A549 (cell line): ENCODE results near the gene EBF4. TPM values are rescaled to one million over a fixed set of nuclear protein-coding genes. Genes with fewer than 3 reads are reported as not detected.
A peak's percentile ranks its signal among the peaks of the same experiment; 100 is the strongest.

Source experiments
- ATAC-seq, 2 experiments: fragments of 200-7000 bp in 1 of 2; fragments of >200 bp in 1 of 2; cut with Nextera tagmentation in 1 of 2; cut with Tn5 transposase in 1 of 2; 3 replicates each; pipeline versions ENCODE4 v1.8.0 to v1.9.1; 2018 to 2020; ENCODE audit warnings: mild to moderate bottlenecking in 1 of 2, moderate library complexity in 1 of 2
- CTCF ChIA-PET: fragments of 300-600 bp; sonication (Branson Sonifier 250); formaldehyde crosslinking; extraction: SDS; loops from one replicate; lab custom pipeline; 2021; ENCODE audit warnings: antibody characterized with exemption, inconsistent platforms; lab: Yijun Ruan, JAX
- POLR2A ChIA-PET: fragments of 350-600 bp; formaldehyde crosslinking; extraction: SDS; loops from one replicate; lab custom pipeline; 2021; ENCODE audit warnings: antibody characterized with exemption, inconsistent platforms; lab: Yijun Ruan, JAX
- DNase-seq, 2 experiments: peaks; one replicate each; pipeline versions ENCODE4 v3.0.0 to v3.0.0-alpha.2; 2011 to 2016; ENCODE audit warnings: low read depth in 1 of 2, low spot score in 1 of 2
- FAIRE-seq: peaks from 2 replicates; lab custom pipeline; 2011; peaks lifted over from hg19 to GRCh38; lab: Jason Lieb, UNC
- H3K27ac ChIP-seq, 2 experiments: fragments of >200 bp; sonication (Bioruptor Twin); formaldehyde crosslinking; 3 replicates each; pipeline ENCODE4 v1.5.1; 2016 to 2017
- H3K4me1 ChIP-seq: fragments of >200 bp; sonication (Bioruptor Twin); formaldehyde crosslinking; 3 replicates; pipeline ENCODE4 v1.6.1; 2016
- H3K4me2 ChIP-seq: fragments of >200 bp; sonication (Bioruptor Twin); formaldehyde crosslinking; 3 replicates; pipeline ENCODE4 v1.6.1; 2016
- H3K4me3 ChIP-seq: fragments of >200 bp; sonication (Bioruptor Twin); formaldehyde crosslinking; 3 replicates; pipeline ENCODE4 v1.5.1; 2016
- H3K9me3 ChIP-seq: fragments of >200 bp; sonication (Bioruptor Twin); formaldehyde crosslinking; 3 replicates; pipeline ENCODE4 v1.6.1; 2016
- CBX2 ChIP-seq: fragments of 200-600 bp; sonication (generic); IDR thresholded peaks from 2 replicates; pipeline ENCODE4 v1.6.1; 2016; ENCODE audit warnings: low read depth, mild to moderate bottlenecking, borderline replicate concordance
- CHD2 ChIP-seq: fragments of 150-350 bp; IDR thresholded peaks from 2 replicates; pipeline ENCODE4 v1.6.1; 2014; ENCODE audit warnings: low read length; ENCODE audit not compliant: partially characterized antibody
- EHMT2 ChIP-seq: fragments of 200-600 bp; sonication (generic); IDR thresholded peaks from 2 replicates; pipeline ENCODE4 v1.6.1; 2016; ENCODE audit warnings: antibody characterized with exemption, low read depth, mild to moderate bottlenecking, moderate library complexity
- ELK1 ChIP-seq: fragments of 150-350 bp; IDR thresholded peaks from 2 replicates; pipeline ENCODE4 v1.6.1; 2014; ENCODE audit warnings: low read depth, mild to moderate bottlenecking, low read length
- GATA3 ChIP-seq: IDR thresholded peaks from 2 replicates; pipeline ENCODE4 v1.6.1; 2012; ENCODE audit warnings: borderline replicate concordance
- MAFK ChIP-seq: fragments of 450-650 bp; IDR thresholded peaks from 2 replicates; pipeline ENCODE4 v1.6.1; 2014; ENCODE audit not compliant: partially characterized antibody
- MAX ChIP-seq: IDR thresholded peaks from 2 replicates; pipeline ENCODE4 v1.6.1; 2012
- NPAS2 ChIP-seq: fragments of 250-450 bp; sonication (Bioruptor Pico); IDR thresholded peaks from 2 replicates; pipeline ENCODE4 v1.8.0; 2022; ENCODE audit warnings: mild to moderate bottlenecking, moderate library complexity, borderline replicate concordance
- NR3C1 ChIP-seq: fragments of >200 bp; sonication (Bioruptor Twin); formaldehyde crosslinking; IDR thresholded peaks from 3 replicates; pipeline ENCODE4 v1.6.1; 2017
- POLR2A ChIP-seq: IDR thresholded peaks from 2 replicates; pipeline ENCODE4 v1.6.1; 2012; ENCODE audit warnings: mild to moderate bottlenecking, low read length
- RAD21 ChIP-seq, 2 experiments: fragments of >200 bp in 1 of 2; sonication (Bioruptor Twin) in 1 of 2; formaldehyde crosslinking in 1 of 2; IDR thresholded peaks in 1 of 2; conservative IDR thresholded peaks in 1 of 2; 2 replicates in 1 of 2; 3 replicates in 1 of 2; pipeline ENCODE4 v1.6.1; 2012 to 2018; ENCODE audit warnings: inconsistent platforms in 1 of 2
- RNF2 ChIP-seq: fragments of 200-600 bp; sonication (generic); IDR thresholded peaks from 2 replicates; pipeline ENCODE4 v1.6.1; 2016; ENCODE audit warnings: low read depth, mild to moderate bottlenecking, antibody characterized with exemption, moderate library complexity, borderline replicate concordance
- SMC3 ChIP-seq: fragments of >200 bp; sonication (Bioruptor Twin); formaldehyde crosslinking; IDR thresholded peaks from 3 replicates; pipeline ENCODE4 v1.6.1; 2018; ENCODE audit warnings: inconsistent platforms
- SREBF2 ChIP-seq: fragments of 450-650 bp; IDR thresholded peaks from 2 replicates; pipeline ENCODE4 v1.6.1; 2014; ENCODE audit warnings: mild to moderate bottlenecking, moderate library complexity
- TP53 ChIP-seq: fragments of 250-450 bp; sonication (Bioruptor Pico); IDR thresholded peaks from 2 replicates; pipeline ENCODE4 v1.5.0; 2021; ENCODE audit warnings: mild to moderate bottlenecking, moderate library complexity
- USF2 ChIP-seq: fragments of 450-650 bp; IDR thresholded peaks from 2 replicates; pipeline ENCODE4 v1.6.1; 2014; ENCODE audit warnings: antibody characterized with exemption
- ZC3H11A ChIP-seq: fragments of 450-650 bp; IDR thresholded peaks from 2 replicates; pipeline ENCODE4 v1.6.1; 2014; ENCODE audit warnings: antibody characterized with exemption, mild to moderate bottlenecking
- WGBS: methylation state at CpG from one replicate; pipeline ENCODE4 v1.1.6; 2017; ENCODE audit errors: missing lambda C conversion rate; 5-methylcytosine and 5-hydroxymethylcytosine counted together
- polyA plus RNA-seq, 4 experiments: library from polyadenylated mRNA; depleted of rRNA in 3 of 4; stranded (reverse); fragments of >200 nt; fragmentation: RNase III in 1 of 4; extraction: RNeasy Plus Mini Kit Qiagen cat#74134 plus additional on column Dnase treatment in 1 of 4; gene quantifications; 2 replicates in 3 of 4; 3 replicates in 1 of 4; pipeline ENCODE4 v1.2.3, GENCODE V29; 2011 to 2017
- TF ChIP-seq, protein P1 (sequence below): fragments of >200 bp; sonication (Bioruptor Twin); formaldehyde crosslinking; IDR thresholded peaks from 3 replicates; pipeline ENCODE4 v1.5.1; 2016
- TF ChIP-seq, protein P2 (sequence below): fragments of 250-450 bp; sonication (Bioruptor Pico); IDR thresholded peaks from 2 replicates; pipeline ENCODE4 v1.5.0; 2021; ENCODE audit warnings: mild to moderate bottlenecking, moderate library complexity, borderline replicate concordance

The EBF4 gene
- polyA plus RNA-seq, 2 of the 4 experiments (the other 2 are of a cell fraction) = 2.2 to 3.2 TPM

DNA sequence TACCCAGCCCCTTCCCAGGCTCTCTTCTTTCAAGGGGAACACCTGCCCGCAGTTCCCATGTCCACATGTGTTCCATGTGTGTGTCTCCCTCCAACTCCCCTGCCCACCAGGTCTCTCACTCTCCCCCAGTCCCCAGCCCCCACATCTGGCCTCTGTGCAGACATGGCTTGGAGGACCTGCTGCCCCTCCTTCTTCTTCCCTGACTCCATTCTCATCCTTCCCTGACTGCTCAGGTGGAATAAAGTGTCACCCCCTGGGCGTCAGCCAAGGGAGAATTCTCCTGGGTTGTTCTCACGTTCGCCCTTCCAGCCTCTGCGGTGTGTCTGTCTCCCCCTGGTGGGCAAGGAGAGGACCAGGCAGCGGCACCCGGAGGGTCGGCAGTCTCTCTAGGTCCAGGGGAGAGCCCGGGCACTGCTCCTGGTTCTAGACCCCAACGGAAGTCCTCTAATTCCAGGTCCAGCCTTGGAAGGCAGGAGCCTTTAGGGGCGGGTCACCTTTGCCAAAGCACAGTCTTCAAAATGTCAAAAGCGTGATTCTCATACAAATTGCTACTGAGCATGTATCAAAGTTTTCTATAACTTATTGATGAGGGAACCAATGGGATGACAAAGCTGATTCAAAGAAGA, 50.5 kb downstream of the EBF4 start:
- TF ChIP-seq MAX (0 out of 2 replicates have a peak, but pooled peaks have one; percentile 20), SMC3 (peak; percentile 74), NPAS2 (no peak), RAD21 (conservative IDR thresholded peaks at IDR 0.05 in 1 of 2, IDR thresholded peaks at IDR 0.05 in 1 of 2) (peak; percentile 60 to 65)
- TF ChIP-seq, protein P1, sequence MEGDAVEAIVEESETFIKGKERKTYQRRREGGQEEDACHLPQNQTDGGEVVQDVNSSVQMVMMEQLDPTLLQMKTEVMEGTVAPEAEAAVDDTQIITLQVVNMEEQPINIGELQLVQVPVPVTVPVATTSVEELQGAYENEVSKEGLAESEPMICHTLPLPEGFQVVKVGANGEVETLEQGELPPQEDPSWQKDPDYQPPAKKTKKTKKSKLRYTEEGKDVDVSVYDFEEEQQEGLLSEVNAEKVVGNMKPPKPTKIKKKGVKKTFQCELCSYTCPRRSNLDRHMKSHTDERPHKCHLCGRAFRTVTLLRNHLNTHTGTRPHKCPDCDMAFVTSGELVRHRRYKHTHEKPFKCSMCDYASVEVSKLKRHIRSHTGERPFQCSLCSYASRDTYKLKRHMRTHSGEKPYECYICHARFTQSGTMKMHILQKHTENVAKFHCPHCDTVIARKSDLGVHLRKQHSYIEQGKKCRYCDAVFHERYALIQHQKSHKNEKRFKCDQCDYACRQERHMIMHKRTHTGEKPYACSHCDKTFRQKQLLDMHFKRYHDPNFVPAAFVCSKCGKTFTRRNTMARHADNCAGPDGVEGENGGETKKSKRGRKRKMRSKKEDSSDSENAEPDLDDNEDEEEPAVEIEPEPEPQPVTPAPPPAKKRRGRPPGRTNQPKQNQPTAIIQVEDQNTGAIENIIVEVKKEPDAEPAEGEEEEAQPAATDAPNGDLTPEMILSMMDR = peak; percentile 89
- ATAC-seq (peak; percentile 71 to 91), FAIRE-seq (peak; percentile 76), DNase-seq (peak; percentile 71 to 87)
- Histone ChIP-seq H3K4me3 (no peak overlapping the region), H3K27ac (no peak overlapping the region), H3K4me2 (peak overlapping the region; percentile 53; the same call in 2 of the 3 replicates), H3K9me3 (no peaks in the 10 kb centered on the region), H3K4me1 (peaks cover 15% of the 10 kb centered on the region; the same call in 2 of the 3 replicates)
- POLR2A ChIA-PET = no interaction called here
- WGBS = 2% methylated on average over 9 of the region's 12 CpGs
- CTCF ChIA-PET = interaction anchor here (0.7 to 4.7 kb wide), 34 partner anchors 9 to 305 kb away, joined by 3 to 31 read pairs (median 4); no protein-coding TSS in a partner anchor

DNA sequence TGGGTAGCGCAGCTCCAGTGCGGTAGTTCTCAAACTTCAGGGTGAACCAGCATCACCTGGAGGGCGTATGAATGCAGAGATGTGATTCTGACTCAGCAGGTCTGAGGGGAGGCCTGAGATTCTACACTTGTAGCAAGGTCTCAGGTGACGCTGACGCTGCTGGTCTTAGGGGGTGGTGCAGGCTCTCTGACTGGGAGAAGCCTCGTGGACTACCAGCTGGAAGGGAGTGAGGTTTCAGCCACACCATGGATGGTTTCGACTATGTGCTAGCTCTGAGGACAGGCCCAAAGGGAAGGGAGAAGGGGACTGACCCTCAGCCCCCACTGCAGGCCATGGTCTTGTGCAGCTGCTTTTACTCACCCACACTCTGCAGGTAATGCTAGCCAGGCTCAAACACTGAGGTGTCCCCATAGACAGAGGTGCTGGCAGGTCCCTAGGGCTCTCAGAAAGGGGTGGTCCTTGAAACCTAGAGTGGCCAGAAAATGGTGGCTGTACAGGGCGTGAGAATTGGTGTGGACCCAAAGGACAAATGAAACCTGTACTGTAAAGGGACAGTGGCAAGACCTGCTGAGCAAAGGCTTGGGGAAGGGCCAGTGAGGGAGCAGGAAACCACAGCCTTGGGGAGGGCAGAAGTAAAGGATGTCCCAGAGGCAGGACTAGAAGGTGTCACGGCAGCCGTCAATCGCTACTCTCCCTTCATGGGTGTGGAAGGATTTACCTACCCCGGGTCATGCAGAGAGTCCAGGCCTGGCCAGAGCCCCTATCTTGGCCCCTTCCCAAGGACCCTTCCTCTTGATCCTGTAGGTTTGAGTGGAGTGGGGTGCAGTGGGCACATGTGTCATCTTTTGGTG, 52.7 kb downstream of the EBF4 start:
- Histone ChIP-seq H3K4me2 (no peak overlapping the region), H3K27ac (no peak overlapping the region), H3K9me3 (no peaks in the 10 kb centered on the region), H3K4me3 (no peak overlapping the region), H3K4me1 (peaks cover 22% of the 10 kb centered on the region)
- 74% methylated on average over 12 of the region's 12 CpGs for WGBS
- ChIA-PET POLR2A (no interaction called here), CTCF (interaction anchor here (1.0 to 2.1 kb wide), 7 partner anchors 9 to 256 kb away, joined by 3 to 29 read pairs (median 3); no protein-coding TSS in a partner anchor)
- DNase-seq = no peak
- FAIRE-seq = no peak
- ATAC-seq = no peak
- TF ChIP-seq MAFK (no peak), ZC3H11A (no peak), TP53 (CRISPR knock-in tag) (no peak), GATA3 (no peak), USF2 (no peak), NR3C1 (no peak), RNF2 (no peak), CBX2 (no peak), ELK1 (no peak), SMC3 (no peak), POLR2A (no peak), SREBF2 (no peak), EHMT2 (no peak), CHD2 (no peak)
- TF ChIP-seq, protein P2, sequence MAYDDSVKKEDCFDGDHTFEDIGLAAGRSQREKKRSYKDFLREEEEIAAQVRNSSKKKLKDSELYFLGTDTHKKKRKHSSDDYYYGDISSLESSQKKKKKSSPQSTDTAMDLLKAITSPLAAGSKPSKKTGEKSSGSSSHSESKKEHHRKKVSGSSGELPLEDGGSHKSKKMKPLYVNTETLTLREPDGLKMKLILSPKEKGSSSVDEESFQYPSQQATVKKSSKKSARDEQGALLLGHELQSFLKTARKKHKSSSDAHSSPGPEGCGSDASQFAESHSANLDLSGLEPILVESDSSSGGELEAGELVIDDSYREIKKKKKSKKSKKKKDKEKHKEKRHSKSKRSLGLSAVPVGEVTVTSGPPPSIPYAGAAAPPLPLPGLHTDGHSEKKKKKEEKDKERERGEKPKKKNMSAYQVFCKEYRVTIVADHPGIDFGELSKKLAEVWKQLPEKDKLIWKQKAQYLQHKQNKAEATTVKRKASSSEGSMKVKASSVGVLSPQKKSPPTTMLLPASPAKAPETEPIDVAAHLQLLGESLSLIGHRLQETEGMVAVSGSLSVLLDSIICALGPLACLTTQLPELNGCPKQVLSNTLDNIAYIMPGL (CRISPR knock-in tag) = no peak
